Measurements from ENCODE around the gene GNRH2. TPM values are rescaled to one million over a fixed set of nuclear protein-coding genes. Genes with fewer than 3 reads are reported as not detected.

GNRH2 gene
- total and polyA plus RNA-seq, 5 donors = 0.75 to 1.5 (median 0.79) TPM; not detected in 2

DNA sequence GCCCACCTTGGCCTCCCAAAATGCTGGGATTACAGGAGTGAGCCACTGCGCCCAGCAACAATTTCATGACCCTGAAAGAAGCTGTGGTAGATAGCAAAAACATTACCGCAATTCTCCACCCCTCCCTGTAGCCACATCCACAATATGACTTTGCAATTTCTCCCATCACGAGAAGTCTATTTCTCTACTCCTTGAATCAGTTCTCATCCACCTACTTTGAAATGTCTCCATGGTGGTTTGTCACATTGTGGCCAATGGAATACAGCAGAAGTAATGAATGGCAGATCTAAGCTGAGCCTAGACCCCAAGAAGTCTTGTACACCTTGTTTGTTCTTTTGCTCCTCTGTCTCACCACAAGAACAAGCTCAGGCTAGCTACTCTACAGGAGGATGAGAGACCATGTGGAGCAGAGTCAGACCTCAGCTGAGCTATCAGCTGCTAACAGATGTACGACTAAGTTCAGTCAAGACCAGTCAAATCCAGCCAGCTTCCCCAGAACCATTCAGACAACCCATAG is 34.3 kb downstream of the GNRH2 start:
- no peak overlapping the region for H3K4me3 ChIP-seq (ENCODE audit: low read length)
- H3K9me3 ChIP-seq (ENCODE audit: control insufficient read depth, low read length) = no peaks in the 10 kb centered on the region
- 79% methylated on average over 4 of the region's 4 CpGs for WGBS
- intact Hi-C loops (cut with DNase I) = no loop called here
- DNase-seq (no peak), ATAC-seq (no peak)
- no peak overlapping the region for H3K27ac ChIP-seq (ENCODE audit: low read length)
- no peaks in the 10 kb centered on the region for H3K4me1 ChIP-seq (ENCODE audit: control insufficient read depth, insufficient read depth, low read length)
- H3K27me3 ChIP-seq (ENCODE audit: control insufficient read depth, insufficient read depth) = no peaks in the 10 kb centered on the region

DNA sequence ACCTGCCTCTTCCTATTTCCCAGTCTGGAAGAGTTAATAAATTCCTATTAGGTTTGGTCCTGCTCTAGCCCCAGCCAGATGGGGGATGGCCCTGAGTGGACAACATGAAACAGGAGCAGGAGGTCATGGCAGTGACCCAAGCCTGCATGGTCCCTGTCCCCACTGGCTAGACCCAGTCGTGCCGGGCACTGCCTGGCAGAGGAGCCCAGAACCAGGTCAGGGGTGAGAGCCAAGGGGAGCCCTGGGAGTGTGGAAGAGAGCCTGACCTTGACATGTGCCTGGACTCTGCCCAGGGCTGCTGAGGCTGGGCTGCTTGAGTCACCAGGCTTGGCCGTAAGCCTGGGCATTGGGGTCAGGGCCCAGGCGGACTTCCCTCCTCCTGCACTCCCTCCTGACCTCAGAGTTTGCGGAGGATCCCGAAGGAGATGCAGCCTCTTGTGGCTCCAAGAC is 37.5 kb downstream of the GNRH2 start:
- Histone ChIP-seq H3K4me1 (ENCODE audit: control insufficient read depth, insufficient read depth, low read length) (no peaks in the 10 kb centered on the region), H3K4me3 (ENCODE audit: low read length) (no peak overlapping the region), H3K9me3 (ENCODE audit: control insufficient read depth, low read length) (no peaks in the 10 kb centered on the region), H3K27ac (ENCODE audit: low read length) (no peak overlapping the region), H3K27me3 (ENCODE audit: control insufficient read depth, insufficient read depth) (no peaks in the 10 kb centered on the region)
- peak; percentile 82 to 89 for ATAC-seq
- peak; percentile 82 to 86 (median 84) for DNase-seq
- 53% methylated on average over 6 of the region's 6 CpGs for WGBS
- intact Hi-C loops (cut with DNase I) = no loop called here

DNA sequence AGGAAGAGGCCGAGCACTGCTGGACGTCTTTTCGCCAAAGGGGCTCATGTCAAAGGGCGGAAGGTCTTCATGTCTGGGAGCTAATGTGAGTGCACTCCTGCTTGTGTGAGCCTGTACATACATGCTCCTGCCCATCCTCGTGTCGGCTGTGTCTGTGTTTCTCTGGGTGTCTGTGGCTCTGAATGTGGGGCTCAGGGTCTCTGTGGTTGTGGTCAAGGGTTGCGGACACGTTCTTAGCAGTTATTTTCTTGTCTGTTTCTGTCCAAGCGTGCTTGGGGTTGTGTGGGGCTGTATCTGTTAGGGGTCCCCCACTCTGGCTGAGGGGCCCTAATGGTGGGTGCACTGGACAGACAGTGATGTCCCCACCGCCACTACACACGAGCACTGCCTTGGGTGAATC is 38.2 kb downstream of the GNRH2 start:
- H3K9me3 ChIP-seq (ENCODE audit: control insufficient read depth, low read length) = no peaks in the 10 kb centered on the region
- no peak overlapping the region for H3K4me3 ChIP-seq (ENCODE audit: low read length)
- H3K27ac ChIP-seq (ENCODE audit: low read length) = no peak overlapping the region
- ATAC-seq (no peak), DNase-seq (no peak)
- no peaks in the 10 kb centered on the region for H3K27me3 ChIP-seq (ENCODE audit: control insufficient read depth, insufficient read depth)
- H3K4me1 ChIP-seq (ENCODE audit: control insufficient read depth, insufficient read depth, low read length) = no peaks in the 10 kb centered on the region
- intact Hi-C loops (cut with DNase I) = no loop called here
- 87% methylated on average over 11 of the region's 11 CpGs for WGBS

DNA sequence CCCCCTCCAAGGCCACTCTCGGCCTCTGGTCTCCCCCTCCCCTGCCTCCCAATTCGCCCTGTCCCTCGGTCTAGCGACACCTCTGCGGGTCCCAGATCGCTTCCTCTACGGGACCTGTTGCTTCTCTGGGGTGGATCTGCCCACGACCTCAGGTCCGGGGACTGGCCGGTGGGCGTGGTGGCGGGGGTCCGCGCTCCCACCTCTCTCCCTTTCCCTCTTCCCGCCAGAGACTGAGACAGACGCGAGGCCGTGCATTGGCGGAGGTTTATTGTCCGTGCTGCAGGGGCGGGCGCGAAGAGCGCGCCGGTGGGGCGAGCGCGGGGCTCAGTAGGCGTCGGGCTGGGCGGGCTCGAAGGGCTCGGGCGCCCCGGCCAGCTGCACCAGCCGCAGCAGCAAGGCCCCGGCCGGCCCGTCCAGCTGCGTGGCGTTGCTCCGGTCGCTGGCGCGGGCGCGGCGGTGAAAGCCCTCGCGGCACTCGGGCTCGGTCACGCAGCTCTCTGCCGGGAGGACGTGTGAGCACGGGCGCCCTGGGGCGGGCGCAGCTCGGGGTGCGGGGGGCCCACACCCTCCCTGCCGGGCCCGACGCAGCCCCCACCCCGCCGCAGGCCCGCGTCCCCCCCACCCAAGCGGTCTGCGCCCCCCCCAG is 39.0 kb downstream of the GNRH2 start:
- no peaks in the 10 kb centered on the region for H3K27me3 ChIP-seq (ENCODE audit: control insufficient read depth, insufficient read depth)
- DNase-seq (peak in 2 of 3 donors; percentile 56 to 57), ATAC-seq (peak; percentile 19)
- no peaks in the 10 kb centered on the region for H3K4me1 ChIP-seq (ENCODE audit: control insufficient read depth, insufficient read depth, low read length)
- intact Hi-C loops (cut with DNase I) = no loop called here
- WGBS = 3% methylated on average over 70 of the region's 71 CpGs
- H3K9me3 ChIP-seq (ENCODE audit: control insufficient read depth, low read length) = no peaks in the 10 kb centered on the region
- H3K4me3 ChIP-seq (ENCODE audit: low read length) = peak overlapping the region; percentile 27
- no peak overlapping the region for H3K27ac ChIP-seq (ENCODE audit: low read length)

DNA sequence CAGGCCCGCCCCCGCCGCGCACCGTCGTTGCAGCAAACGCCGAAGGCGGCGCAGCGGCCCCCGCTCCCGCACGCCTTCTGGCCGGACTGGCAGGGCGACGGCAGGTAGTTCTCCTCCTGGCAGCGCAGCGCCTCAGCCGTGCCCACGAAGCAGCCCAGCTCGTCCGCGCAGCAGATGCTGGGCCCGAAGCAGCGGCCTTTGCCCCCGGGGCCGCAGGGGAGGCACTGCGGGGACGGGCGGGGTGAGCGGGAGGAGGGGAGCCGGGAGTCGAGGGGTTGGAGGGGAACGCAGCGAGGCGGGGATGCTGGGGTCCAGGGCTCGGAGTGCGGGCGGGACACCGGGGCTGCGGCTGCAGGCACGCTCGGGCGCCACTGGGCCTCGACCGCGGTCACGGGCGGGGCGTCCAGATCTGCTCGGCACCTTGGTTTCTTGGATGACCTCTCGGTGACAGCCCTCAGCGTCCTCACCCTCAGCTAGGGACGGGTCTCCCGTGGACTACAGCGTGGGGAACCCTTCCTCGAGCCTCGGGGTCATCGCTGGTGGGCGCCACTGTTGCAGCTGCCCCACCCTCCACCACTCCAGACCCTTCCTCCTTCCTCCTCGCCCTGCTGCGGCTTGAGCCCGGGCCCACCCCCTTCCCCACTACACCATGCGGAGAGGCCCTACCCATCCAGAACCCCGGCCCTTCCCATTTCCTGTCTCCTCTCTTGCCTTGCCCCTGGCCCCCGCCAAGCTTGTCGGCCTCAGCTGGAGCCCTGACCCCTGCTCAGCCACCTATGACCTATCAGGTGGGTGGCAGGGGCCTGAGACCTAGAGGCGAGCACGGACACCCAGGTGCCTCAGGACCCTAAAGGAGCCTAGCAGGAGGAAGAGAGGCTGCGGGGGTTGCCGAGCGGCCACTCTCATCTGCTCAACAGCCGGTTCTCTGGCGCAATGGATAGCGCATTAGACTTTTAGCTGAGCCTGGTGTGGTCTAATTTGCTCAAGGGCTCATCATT is 39.8 kb downstream of the GNRH2 start:
- Histone ChIP-seq H3K4me3 (ENCODE audit: low read length) (peak overlapping the region; percentile 27), H3K9me3 (ENCODE audit: control insufficient read depth, low read length) (no peaks in the 10 kb centered on the region), H3K27me3 (ENCODE audit: control insufficient read depth, insufficient read depth) (no peaks in the 10 kb centered on the region), H3K4me1 (ENCODE audit: control insufficient read depth, insufficient read depth, low read length) (no peaks in the 10 kb centered on the region), H3K27ac (ENCODE audit: low read length) (no peak overlapping the region)
- intact Hi-C loops (cut with DNase I) = no loop called here
- 14% methylated on average over 76 of the region's 76 CpGs for WGBS
- ATAC-seq (no peak), DNase-seq (peak in 2 of 3 donors; percentile 41 to 63)

DNA sequence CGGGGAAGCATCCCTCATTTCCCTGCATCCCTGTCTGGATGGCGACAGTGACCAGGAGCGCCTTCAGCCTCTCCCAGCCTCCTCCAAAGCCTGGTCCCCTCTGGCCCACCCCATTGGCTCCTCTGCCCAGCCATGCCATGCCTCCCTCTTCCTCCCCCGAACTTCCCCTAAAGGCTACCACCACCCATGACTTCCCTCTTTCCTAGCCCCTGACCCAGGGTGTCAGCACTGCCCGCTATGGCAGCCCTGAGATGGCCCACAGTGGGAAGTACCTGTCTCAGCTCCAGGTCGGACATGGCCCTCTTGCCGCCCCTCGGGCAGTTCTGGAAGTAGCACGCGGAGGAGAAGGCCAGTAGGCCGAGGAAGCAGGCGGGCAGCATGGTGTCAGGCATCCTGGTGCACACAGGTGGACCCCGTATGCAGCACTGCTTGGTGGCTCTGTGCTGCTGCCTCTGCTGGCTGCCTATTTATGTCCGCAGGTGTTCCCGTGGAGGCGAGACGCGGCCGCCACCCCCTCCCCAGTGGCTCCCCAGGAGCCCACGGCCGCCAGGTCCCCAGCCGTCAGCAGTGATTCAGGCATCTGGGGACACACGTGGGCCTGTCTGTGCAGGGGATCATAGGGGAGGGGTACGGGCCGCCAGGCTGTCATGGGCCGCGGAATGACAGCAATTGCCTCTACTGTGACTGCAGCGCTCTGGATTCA is 41.0 kb downstream of the GNRH2 start, which contains the start of gene AVP:
TSS of gene AVP (minus strand) at position 442 of the 703 bp plus-strand sequence. CDS start at position 392, 50 bp downstream.
- 83% methylated on average over 28 of the region's 28 CpGs for WGBS
- Histone ChIP-seq H3K9me3 (ENCODE audit: control insufficient read depth, low read length) (no peaks in the 10 kb centered on the region), H3K4me1 (ENCODE audit: control insufficient read depth, insufficient read depth, low read length) (no peaks in the 10 kb centered on the region), H3K4me3 (ENCODE audit: low read length) (no peak within 1 kb of the TSS), H3K27me3 (ENCODE audit: control insufficient read depth, insufficient read depth) (no peaks in the 10 kb centered on the region), H3K27ac (ENCODE audit: low read length) (no peak within 1 kb of the TSS)
- no peak for ATAC-seq
- intact Hi-C loops (cut with DNase I) = no loop called here
- peak in 1 of 3 donors; percentile 44 for DNase-seq

DNA sequence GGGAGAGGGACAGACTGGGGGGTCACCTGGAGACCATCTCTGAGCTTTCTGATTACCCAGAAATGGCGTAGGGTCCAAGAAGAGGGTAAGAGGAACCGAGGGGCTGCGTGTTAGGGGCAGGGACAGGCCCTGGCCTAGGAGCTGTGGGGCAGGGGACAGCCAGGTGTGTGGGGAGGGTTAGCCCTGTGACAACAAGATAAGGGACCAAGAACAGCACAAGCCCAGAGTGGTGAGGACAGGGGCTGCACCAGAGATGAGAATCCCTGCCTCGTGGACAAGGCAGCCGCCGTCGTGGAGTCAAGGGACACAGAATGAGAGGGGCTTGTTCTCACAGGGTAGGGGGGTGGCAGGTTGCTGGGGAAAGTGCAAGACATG is 41.6 kb downstream of the GNRH2 start:
- Histone ChIP-seq H3K27me3 (ENCODE audit: control insufficient read depth, insufficient read depth) (no peaks in the 10 kb centered on the region), H3K27ac (ENCODE audit: low read length) (no peak overlapping the region), H3K4me3 (ENCODE audit: low read length) (no peak overlapping the region), H3K4me1 (ENCODE audit: control insufficient read depth, insufficient read depth, low read length) (no peaks in the 10 kb centered on the region), H3K9me3 (ENCODE audit: control insufficient read depth, low read length) (no peaks in the 10 kb centered on the region)
- ATAC-seq (no peak), DNase-seq (no peak)
- WGBS = 87% methylated on average over 7 of the region's 7 CpGs
- intact Hi-C loops (cut with DNase I) = no loop called here

DNA sequence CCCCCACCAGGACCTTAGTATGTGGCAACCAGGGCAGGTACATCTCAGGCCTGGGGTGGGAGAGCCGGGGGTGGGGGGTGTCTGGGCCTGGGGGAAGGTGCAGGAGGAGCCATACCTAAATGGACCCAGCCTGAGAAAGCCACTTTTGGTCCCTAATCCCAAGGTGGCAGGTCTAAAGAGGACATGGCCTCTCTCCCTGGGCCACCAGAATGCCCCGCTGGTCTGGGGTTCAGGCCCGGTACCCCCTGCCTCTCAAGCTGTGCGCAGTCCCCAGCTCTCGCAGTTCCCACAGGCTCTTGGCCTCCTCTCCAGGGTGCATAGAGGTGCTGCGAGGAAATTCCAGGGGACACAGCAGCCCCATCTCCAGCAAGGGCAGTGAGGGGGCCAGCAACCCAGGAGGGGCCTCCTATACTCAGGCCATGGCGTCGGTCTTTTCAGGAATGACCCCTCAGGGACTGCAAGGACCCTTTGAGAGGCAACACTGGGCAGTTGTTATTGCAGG is 42.2 kb downstream of the GNRH2 start:
- intact Hi-C loops (cut with DNase I) = no loop called here
- H3K4me1 ChIP-seq (ENCODE audit: control insufficient read depth, insufficient read depth, low read length) = no peaks in the 10 kb centered on the region
- H3K27ac ChIP-seq (ENCODE audit: low read length) = no peak overlapping the region
- no peaks in the 10 kb centered on the region for H3K9me3 ChIP-seq (ENCODE audit: control insufficient read depth, low read length)
- DNase-seq (no peak), ATAC-seq (no peak)
- WGBS = 94% methylated on average over 8 of the region's 8 CpGs
- no peaks in the 10 kb centered on the region for H3K27me3 ChIP-seq (ENCODE audit: control insufficient read depth, insufficient read depth)
- no peak overlapping the region for H3K4me3 ChIP-seq (ENCODE audit: low read length)

DNA sequence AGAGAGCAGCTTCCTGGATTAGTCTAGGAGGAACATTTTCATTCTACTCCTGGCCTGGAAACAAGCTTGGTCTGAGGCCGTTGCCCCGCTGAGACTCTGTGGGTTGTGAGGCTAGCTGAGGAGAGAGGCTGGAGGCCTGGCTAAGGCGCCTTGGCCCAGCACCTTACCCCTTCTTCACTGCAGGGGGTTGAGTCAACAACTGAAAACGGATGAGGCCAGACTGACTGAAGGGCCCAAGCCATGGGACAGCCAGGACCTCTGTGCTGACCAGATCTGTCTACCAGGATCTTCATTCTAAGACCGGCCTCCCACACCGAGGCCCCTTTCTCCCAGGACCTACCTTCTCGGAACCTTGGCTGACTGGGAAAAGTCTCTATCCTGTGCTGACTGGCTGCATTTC is 44.6 kb downstream of the GNRH2 start:
- WGBS = 80% methylated on average over 7 of the region's 7 CpGs
- no peak overlapping the region for H3K4me3 ChIP-seq (ENCODE audit: low read length)
- H3K27me3 ChIP-seq (ENCODE audit: control insufficient read depth, insufficient read depth) = no peaks in the 10 kb centered on the region
- DNase-seq (no peak), ATAC-seq (no peak)
- no peak overlapping the region for H3K27ac ChIP-seq (ENCODE audit: low read length)
- intact Hi-C loops (cut with DNase I) = no loop called here
- no peaks in the 10 kb centered on the region for H3K9me3 ChIP-seq (ENCODE audit: control insufficient read depth, low read length)
- H3K4me1 ChIP-seq (ENCODE audit: control insufficient read depth, insufficient read depth, low read length) = no peaks in the 10 kb centered on the region

DNA sequence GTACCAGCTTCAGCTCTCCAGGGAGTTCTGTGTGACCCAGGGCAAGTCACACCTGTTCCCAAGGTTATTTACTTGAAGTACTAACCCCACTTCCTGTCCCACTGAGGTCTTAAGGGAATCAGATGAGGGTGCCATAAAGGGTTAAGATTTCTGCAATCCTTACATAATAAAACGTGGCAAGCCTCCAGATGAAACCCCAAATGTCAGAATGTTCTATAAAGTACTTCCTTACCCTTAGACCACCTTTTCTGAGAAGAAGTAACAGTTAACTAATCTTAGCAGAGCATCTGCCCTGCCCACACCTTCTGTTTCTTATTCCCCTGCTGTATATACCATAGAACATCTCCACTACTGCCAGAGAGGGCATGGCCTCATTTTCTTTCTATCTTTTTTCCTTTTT is 47.1 kb downstream of the GNRH2 start:
- WGBS = 11% methylated on average over 1 of the region's 1 CpG

More for the DNA sequence above, 47.1 kb downstream of the GNRH2 start:
- no peaks in the 10 kb centered on the region for H3K9me3 ChIP-seq (ENCODE audit: control insufficient read depth, low read length)
- intact Hi-C loops (cut with DNase I) = no loop called here
- no peak overlapping the region for H3K4me3 ChIP-seq (ENCODE audit: low read length)
- DNase-seq (no peak), ATAC-seq (no peak)
- H3K4me1 ChIP-seq (ENCODE audit: control insufficient read depth, insufficient read depth, low read length) = no peaks in the 10 kb centered on the region
- H3K27me3 ChIP-seq (ENCODE audit: control insufficient read depth, insufficient read depth) = no peaks in the 10 kb centered on the region
- no peak overlapping the region for H3K27ac ChIP-seq (ENCODE audit: low read length)

All from right cardiac atrium (tissue), 5 donors.